H9 (cell line): ENCODE measurements around the gene MRPL55. TPM values are rescaled to one million over a fixed set of nuclear protein-coding genes. Genes with fewer than 3 reads are reported as not detected.

Experiments used
- DNase-seq: peaks from one replicate; pipeline ENCODE4 v3.0.0-alpha.2; 2017
- H2AFZ ChIP-seq: one replicate; pipeline ENCODE4 v1.6.1; 2013; ENCODE audit warnings: mild to moderate bottlenecking, low read length, control low read depth, moderate library complexity
- H2AK5ac ChIP-seq: 2 replicates; pipeline ENCODE4 v1.6.1; 2013; ENCODE audit warnings: low read length, control low read depth, mixed read lengths; ENCODE audit not compliant: insufficient read length
- H2BK120ac ChIP-seq: one replicate; pipeline ENCODE4 v1.6.1; 2013; ENCODE audit warnings: low read depth, mild to moderate bottlenecking, low read length, control low read depth, inconsistent platforms; ENCODE audit not compliant: poor library complexity, severe bottlenecking
- H2BK12ac ChIP-seq: 2 replicates; pipeline ENCODE4 v1.6.1; 2013; ENCODE audit warnings: low read length, control low read depth, mixed read lengths, low read depth; ENCODE audit not compliant: insufficient read length
- H2BK15ac ChIP-seq: 2 replicates; pipeline ENCODE4 v1.6.1; 2013; ENCODE audit warnings: low read depth, low read length, control low read depth
- H2BK20ac ChIP-seq: one replicate; pipeline ENCODE4 v1.6.1; 2013; ENCODE audit warnings: low read depth, mild to moderate bottlenecking, low read length, control low read depth, inconsistent platforms; ENCODE audit not compliant: poor library complexity, severe bottlenecking
- H2BK5ac ChIP-seq: 2 replicates; pipeline ENCODE4 v1.6.1; 2013; ENCODE audit warnings: low read length, control low read depth, mixed read lengths; ENCODE audit not compliant: insufficient read length
- H3K14ac ChIP-seq: 2 replicates; pipeline ENCODE4 v1.6.1; 2013; ENCODE audit warnings: low read length, control low read depth; ENCODE audit not compliant: insufficient read depth
- H3K18ac ChIP-seq: 2 replicates; pipeline ENCODE4 v1.6.1; 2013; ENCODE audit warnings: low read depth, mild to moderate bottlenecking, mixed read lengths, low read length, control low read depth; ENCODE audit not compliant: insufficient read length
- H3K23ac ChIP-seq: 2 replicates; pipeline ENCODE4 v1.6.1; 2013; ENCODE audit warnings: low read length, control low read depth, mixed read lengths, low read depth; ENCODE audit not compliant: insufficient read length
- H3K23me2 ChIP-seq: 2 replicates; pipeline ENCODE4 v1.6.1; 2013; ENCODE audit warnings: low read depth, mild to moderate bottlenecking, mixed read lengths, low read length, control low read depth; ENCODE audit not compliant: insufficient read length, poor library complexity, severe bottlenecking
- H3K27ac ChIP-seq: 2 replicates; pipeline ENCODE4 v1.5.1; 2013; ENCODE audit warnings: low read length, control low read depth, mixed read lengths, low read depth; ENCODE audit not compliant: insufficient read length
- H3K27me3 ChIP-seq: 2 replicates; pipeline ENCODE4 v1.6.1; 2013; ENCODE audit warnings: low read length, control low read depth, inconsistent platforms; ENCODE audit not compliant: insufficient read depth
- H3K4ac ChIP-seq: 2 replicates; pipeline ENCODE4 v1.6.1; 2013; ENCODE audit warnings: low read depth, mild to moderate bottlenecking, control low read depth, inconsistent platforms, low read length, moderate library complexity
- H3K4me1 ChIP-seq: 2 replicates; pipeline ENCODE4 v1.6.1; 2013; ENCODE audit warnings: low read length, control low read depth, inconsistent platforms; ENCODE audit not compliant: insufficient read depth
- H3K4me2 ChIP-seq: 2 replicates; pipeline ENCODE4 v1.6.1; 2013; ENCODE audit warnings: low read length, control low read depth, mixed read lengths; ENCODE audit not compliant: insufficient read length, insufficient read depth
- H3K56ac ChIP-seq: 2 replicates; pipeline ENCODE4 v1.6.1; 2013; ENCODE audit warnings: low read depth, mild to moderate bottlenecking, mixed read lengths, low read length, control low read depth; ENCODE audit not compliant: insufficient read length
- H3K79me1 ChIP-seq: 2 replicates; pipeline ENCODE4 v1.6.1; 2013; ENCODE audit warnings: low read depth, mild to moderate bottlenecking, moderate library complexity, low read length, control low read depth, inconsistent platforms; ENCODE audit not compliant: insufficient read depth, poor library complexity, severe bottlenecking
- H3K79me2 ChIP-seq: 2 replicates; pipeline ENCODE4 v1.6.1; 2013; ENCODE audit warnings: low read length, control low read depth, inconsistent platforms; ENCODE audit not compliant: insufficient read depth
- H3K9ac ChIP-seq: 2 replicates; pipeline ENCODE4 v1.6.1; 2013; ENCODE audit warnings: low read length, control low read depth, mixed read lengths; ENCODE audit not compliant: insufficient read length; ENCODE audit errors: extremely low read depth
- H3K9me3 ChIP-seq: one replicate; pipeline ENCODE4 v1.6.1; 2013; ENCODE audit warnings: low read depth, low read length, inconsistent platforms; ENCODE audit not compliant: control insufficient read depth
- H3T11ph ChIP-seq: one replicate; pipeline ENCODE4 v1.6.1; 2013; ENCODE audit warnings: mild to moderate bottlenecking, low read length, control low read depth, inconsistent platforms
- H4K20me1 ChIP-seq: one replicate; pipeline ENCODE4 v1.6.1; 2013; ENCODE audit not compliant: control insufficient read depth, insufficient read length, insufficient read depth
- H4K5ac ChIP-seq: 2 replicates; pipeline ENCODE4 v1.6.1; 2013; ENCODE audit warnings: low read depth, mild to moderate bottlenecking, mixed read lengths, low read length, control low read depth; ENCODE audit not compliant: insufficient read length
- H4K8ac ChIP-seq: replicated peaks from 2 replicates; pipeline ENCODE4 v1.6.1; 2013; ENCODE audit warnings: low read length, control low read depth, mixed read lengths, low read depth; ENCODE audit not compliant: insufficient read length
- H4K91ac ChIP-seq: 2 replicates; pipeline ENCODE4 v1.6.1; 2013; ENCODE audit warnings: low read depth, mild to moderate bottlenecking, moderate library complexity, mixed read lengths, low read length, control low read depth; ENCODE audit not compliant: insufficient read length
- H3K27ac Mint-ChIP-seq, 3 experiments: 2 replicates in 2 of 3; 3 replicates in 1 of 3; pipeline ENCODE4 v1.8.0; 2020 to 2021; ENCODE audit warnings: mixed read lengths in 3 of 3, mild to moderate bottlenecking in 1 of 3, moderate library complexity in 1 of 3
- H3K27me3 Mint-ChIP-seq: 2 replicates; pipeline ENCODE4 v1.8.0; 2021; ENCODE audit warnings: low read depth, mild to moderate bottlenecking, moderate library complexity, mixed read lengths
- H3K36me3 Mint-ChIP-seq, 3 experiments: 2 replicates in 2 of 3; 3 replicates in 1 of 3; pipeline ENCODE4 v1.8.0; 2020 to 2021; ENCODE audit warnings: low read depth in 3 of 3, mixed read lengths in 3 of 3; ENCODE audit not compliant: insufficient read depth in 1 of 3
- H3K4me1 Mint-ChIP-seq, 2 experiments: 2 replicates each; pipeline ENCODE4 v1.8.0; 2020; ENCODE audit warnings: mixed read lengths in 2 of 2
- H3K4me3 Mint-ChIP-seq, 2 experiments: 2 replicates in 1 of 2; 3 replicates in 1 of 2; pipeline ENCODE4 v1.8.0; 2020 to 2021; ENCODE audit warnings: mild to moderate bottlenecking in 2 of 2, mixed read lengths in 2 of 2, moderate library complexity in 1 of 2
- H3K9me3 Mint-ChIP-seq, 2 experiments: 2 replicates in 1 of 2; 3 replicates in 1 of 2; pipeline ENCODE4 v1.8.0; 2020; ENCODE audit warnings: mild to moderate bottlenecking in 2 of 2, mixed read lengths in 2 of 2, moderate library complexity in 1 of 2
- WGBS: extraction: QIAGEN DNeasy Blood & Tissue Kit; methylation state at CpG from one replicate; pipeline ENCODE4 v1.1.7; 2013; ENCODE audit warnings: missing lambda C conversion rate, low lambda C conversion rate, mixed read lengths; ENCODE audit not compliant: insufficient read length; ENCODE audit errors: extremely low coverage; 5-methylcytosine and 5-hydroxymethylcytosine counted together
- total RNA-seq: library from RNA; stranded (reverse); gene quantifications from 2 replicates; pipeline ENCODE4 v1.2.1, GENCODE V29; 2021
- TF ChIP-seq, protein P1 (sequence below): fragments of 200-600 bp; sonication (generic); conservative IDR thresholded peaks from 3 replicates; pipeline ENCODE4 v1.8.0; 2021; ENCODE audit warnings: antibody characterized with exemption, mild to moderate bottlenecking

The MRPL55 gene
- total RNA-seq, 1 experiment from 2014 or later = 62.3 TPM

DNA sequence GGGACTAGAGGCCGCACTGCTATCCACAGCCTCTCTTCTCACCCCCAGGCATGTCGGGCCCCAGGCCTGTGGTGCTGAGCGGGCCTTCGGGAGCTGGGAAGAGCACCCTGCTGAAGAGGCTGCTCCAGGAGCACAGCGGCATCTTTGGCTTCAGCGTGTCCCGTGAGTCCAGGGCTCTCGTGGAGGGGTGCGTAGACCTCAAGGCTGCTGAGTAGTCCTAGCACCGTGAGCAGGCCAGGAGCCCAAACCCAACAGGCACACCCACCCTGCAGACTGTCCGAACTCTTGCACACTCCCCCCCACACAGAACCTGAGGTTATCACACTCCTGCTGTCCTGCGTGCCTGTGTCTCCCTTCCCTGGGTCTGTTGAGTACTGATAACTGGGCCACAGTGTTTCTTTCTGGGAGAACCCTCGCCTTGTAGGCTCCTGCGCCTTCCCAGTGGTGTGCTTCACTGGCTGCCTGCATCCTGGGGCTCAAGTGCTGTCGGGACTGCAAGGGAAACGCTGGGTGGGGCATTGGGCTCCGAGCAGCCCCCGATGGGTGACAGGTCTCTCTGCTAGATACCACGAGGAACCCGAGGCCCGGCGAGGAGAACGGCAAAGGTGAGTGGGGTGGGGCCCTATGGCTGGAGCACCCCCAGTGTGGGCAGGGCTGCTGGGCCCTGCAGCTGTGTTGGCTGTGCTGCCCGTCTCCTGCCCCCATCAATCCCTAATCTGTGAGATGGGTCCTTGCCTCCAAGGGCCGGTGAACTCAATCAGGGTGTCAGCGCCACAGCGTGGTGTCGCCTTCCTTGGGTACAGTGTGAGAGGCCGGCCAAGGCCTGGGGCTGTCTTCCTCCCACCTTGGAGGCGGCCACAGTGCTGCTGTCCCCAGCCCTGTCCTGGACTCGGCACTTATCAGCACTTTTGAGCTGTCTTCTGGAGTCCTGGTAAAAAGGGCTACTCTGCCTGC is 36.6 kb upstream of the MRPL55 start:
- Histone ChIP-seq H4K91ac (no peak overlapping the region), H3K56ac (no peak overlapping the region), H3K4ac (no peak overlapping the region), H3T11ph (no peak overlapping the region), H3K79me2 (peaks cover 13% of the 10 kb centered on the region; the same call in 1 of the 2 replicates), H4K20me1 (peaks cover 2% of the 10 kb centered on the region), H3K23ac (no peak overlapping the region), H2BK12ac (no peak overlapping the region), H3K27me3 (no peaks in the 10 kb centered on the region), H4K8ac (no peak overlapping the region), H2BK5ac (no peak overlapping the region), H3K27ac (no peak overlapping the region), H3K18ac (no peak overlapping the region), H3K9me3 (no peaks in the 10 kb centered on the region), H4K5ac (no peak overlapping the region), H2AK5ac (no peak overlapping the region), H3K23me2 (peaks cover 4% of the 10 kb centered on the region), H3K14ac (no peak overlapping the region; the same call in 1 of the 2 replicates), H2AFZ (no peak overlapping the region), H2BK120ac (no peak overlapping the region), H3K4me1 (no peaks in the 10 kb centered on the region), H3K9ac (no peak overlapping the region), H2BK15ac (no peak overlapping the region), H3K79me1 (peaks cover 7% of the 10 kb centered on the region), H3K4me2 (no peak overlapping the region), H2BK20ac (no peak overlapping the region)
- Mint-ChIP-seq H3K36me3 (no peaks in the 10 kb centered on the region; a peak in 1 of 7 replicates), H3K27ac (no peak overlapping the region), H3K4me3 (no peak overlapping the region), H3K27me3 (no peaks in the 10 kb centered on the region), H3K4me1 (peaks cover 4 to 19% of the 10 kb centered on the region in 2 experiments), H3K9me3 (no peaks in the 10 kb centered on the region)
- DNase-seq = no peak
- TF ChIP-seq, protein P1, sequence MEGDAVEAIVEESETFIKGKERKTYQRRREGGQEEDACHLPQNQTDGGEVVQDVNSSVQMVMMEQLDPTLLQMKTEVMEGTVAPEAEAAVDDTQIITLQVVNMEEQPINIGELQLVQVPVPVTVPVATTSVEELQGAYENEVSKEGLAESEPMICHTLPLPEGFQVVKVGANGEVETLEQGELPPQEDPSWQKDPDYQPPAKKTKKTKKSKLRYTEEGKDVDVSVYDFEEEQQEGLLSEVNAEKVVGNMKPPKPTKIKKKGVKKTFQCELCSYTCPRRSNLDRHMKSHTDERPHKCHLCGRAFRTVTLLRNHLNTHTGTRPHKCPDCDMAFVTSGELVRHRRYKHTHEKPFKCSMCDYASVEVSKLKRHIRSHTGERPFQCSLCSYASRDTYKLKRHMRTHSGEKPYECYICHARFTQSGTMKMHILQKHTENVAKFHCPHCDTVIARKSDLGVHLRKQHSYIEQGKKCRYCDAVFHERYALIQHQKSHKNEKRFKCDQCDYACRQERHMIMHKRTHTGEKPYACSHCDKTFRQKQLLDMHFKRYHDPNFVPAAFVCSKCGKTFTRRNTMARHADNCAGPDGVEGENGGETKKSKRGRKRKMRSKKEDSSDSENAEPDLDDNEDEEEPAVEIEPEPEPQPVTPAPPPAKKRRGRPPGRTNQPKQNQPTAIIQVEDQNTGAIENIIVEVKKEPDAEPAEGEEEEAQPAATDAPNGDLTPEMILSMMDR = no peak
- WGBS = no CpG with 5 or more reads among the region's 31 CpGs
